ENCODE measurements around the gene CDH23.

DNA sequence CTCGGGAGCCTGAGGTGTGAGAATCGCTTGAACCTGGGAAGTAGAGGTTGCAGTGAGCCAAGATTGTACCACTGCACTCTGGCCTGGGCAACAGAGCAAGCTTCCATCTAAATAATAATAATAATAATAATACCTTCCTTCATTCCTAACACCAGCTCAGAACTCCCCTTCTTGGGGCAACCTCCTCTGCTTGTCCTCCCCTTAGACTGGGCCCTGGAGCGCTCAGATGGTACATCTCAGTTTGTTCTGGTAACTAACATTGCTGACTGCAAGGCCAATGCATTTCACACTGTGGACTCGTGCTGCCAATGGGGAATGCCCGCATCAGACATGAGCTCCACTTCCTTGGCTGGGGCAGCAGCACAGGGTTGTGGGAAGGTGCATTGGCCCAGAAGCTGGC, 245.3 kb downstream of the CDH23 start:
- TF ChIP-seq, protein P1, sequence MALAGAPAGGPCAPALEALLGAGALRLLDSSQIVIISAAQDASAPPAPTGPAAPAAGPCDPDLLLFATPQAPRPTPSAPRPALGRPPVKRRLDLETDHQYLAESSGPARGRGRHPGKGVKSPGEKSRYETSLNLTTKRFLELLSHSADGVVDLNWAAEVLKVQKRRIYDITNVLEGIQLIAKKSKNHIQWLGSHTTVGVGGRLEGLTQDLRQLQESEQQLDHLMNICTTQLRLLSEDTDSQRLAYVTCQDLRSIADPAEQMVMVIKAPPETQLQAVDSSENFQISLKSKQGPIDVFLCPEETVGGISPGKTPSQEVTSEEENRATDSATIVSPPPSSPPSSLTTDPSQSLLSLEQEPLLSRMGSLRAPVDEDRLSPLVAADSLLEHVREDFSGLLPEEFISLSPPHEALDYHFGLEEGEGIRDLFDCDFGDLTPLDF (CRISPR knock-in tag; IDR thresholded peaks at IDR 0.05), result no peak
- TF ChIP-seq RAD21 (CRISPR knock-in tag; conservative IDR thresholded peaks at IDR 0.05 in 1 of 2, IDR thresholded peaks at IDR 0.05 in 1 of 2) (no peak), ZBED1 (IDR thresholded peaks at IDR 0.05) (no peak), RFX5 (IDR thresholded peaks at IDR 0.05; ENCODE audit: low read depth, low read length) (no peak), KDM5B (IDR thresholded peaks at IDR 0.05; ENCODE audit: insufficient replicate concordance, low read depth, low read length) (no peak), PHF8 (IDR thresholded peaks at IDR 0.05; ENCODE audit: borderline replicate concordance, low read length) (no peak), KDM1A (IDR thresholded peaks at IDR 0.05) (no peak), ZNF785 (CRISPR knock-in tag; IDR thresholded peaks at IDR 0.05) (no peak), TAF1 (IDR thresholded peaks at IDR 0.05; ENCODE audit: control insufficient read depth, extremely low read depth, insufficient read depth, low read length, severe bottlenecking) (no peak), POLR2AphosphoS5 (IDR thresholded peaks at IDR 0.05; ENCODE audit: control insufficient read depth, insufficient read depth, low read depth, low read length) (no peak)
- TF ChIP-seq, protein P2, sequence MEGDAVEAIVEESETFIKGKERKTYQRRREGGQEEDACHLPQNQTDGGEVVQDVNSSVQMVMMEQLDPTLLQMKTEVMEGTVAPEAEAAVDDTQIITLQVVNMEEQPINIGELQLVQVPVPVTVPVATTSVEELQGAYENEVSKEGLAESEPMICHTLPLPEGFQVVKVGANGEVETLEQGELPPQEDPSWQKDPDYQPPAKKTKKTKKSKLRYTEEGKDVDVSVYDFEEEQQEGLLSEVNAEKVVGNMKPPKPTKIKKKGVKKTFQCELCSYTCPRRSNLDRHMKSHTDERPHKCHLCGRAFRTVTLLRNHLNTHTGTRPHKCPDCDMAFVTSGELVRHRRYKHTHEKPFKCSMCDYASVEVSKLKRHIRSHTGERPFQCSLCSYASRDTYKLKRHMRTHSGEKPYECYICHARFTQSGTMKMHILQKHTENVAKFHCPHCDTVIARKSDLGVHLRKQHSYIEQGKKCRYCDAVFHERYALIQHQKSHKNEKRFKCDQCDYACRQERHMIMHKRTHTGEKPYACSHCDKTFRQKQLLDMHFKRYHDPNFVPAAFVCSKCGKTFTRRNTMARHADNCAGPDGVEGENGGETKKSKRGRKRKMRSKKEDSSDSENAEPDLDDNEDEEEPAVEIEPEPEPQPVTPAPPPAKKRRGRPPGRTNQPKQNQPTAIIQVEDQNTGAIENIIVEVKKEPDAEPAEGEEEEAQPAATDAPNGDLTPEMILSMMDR (IDR thresholded peaks at IDR 0.05 in 2 of 3, conservative IDR thresholded peaks at IDR 0.05 in 1 of 3; ENCODE audit: insufficient read depth in 2 of 3, low read depth in 1 of 3, low read length in 3 of 3), result no peak
- TF ChIP-seq, protein P3, sequence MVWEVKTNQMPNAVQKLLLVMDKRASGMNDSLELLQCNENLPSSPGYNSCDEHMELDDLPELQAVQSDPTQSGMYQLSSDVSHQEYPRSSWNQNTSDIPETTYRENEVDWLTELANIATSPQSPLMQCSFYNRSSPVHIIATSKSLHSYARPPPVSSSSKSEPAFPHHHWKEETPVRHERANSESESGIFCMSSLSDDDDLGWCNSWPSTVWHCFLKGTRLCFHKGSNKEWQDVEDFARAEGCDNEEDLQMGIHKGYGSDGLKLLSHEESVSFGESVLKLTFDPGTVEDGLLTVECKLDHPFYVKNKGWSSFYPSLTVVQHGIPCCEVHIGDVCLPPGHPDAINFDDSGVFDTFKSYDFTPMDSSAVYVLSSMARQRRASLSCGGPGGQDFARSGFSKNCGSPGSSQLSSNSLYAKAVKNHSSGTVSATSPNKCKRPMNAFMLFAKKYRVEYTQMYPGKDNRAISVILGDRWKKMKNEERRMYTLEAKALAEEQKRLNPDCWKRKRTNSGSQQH (CRISPR knock-in tag; IDR thresholded peaks at IDR 0.05), result no peak
- TF ChIP-seq, protein P4, sequence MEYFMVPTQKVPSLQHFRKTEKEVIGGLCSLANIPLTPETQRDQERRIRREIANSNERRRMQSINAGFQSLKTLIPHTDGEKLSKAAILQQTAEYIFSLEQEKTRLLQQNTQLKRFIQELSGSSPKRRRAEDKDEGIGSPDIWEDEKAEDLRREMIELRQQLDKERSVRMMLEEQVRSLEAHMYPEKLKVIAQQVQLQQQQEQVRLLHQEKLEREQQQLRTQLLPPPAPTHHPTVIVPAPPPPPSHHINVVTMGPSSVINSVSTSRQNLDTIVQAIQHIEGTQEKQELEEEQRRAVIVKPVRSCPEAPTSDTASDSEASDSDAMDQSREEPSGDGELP (CRISPR knock-in tag; IDR thresholded peaks at IDR 0.05; ENCODE audit: borderline replicate concordance), result no peak
